Dedifferentiated amniotic fluid mesenchymal stem cell (primary cell): ENCODE results near the gene SASH1.
"Not testable (repeated sequence)": the region's sequence is repeated elsewhere in the genome, so short reads cannot be mapped to it uniquely, and the experiment has no call there.

Experiments
- DNase-seq: peaks from one replicate; pipeline ENCODE4 v3.0.0-alpha.2; 2016; ENCODE audit errors: extremely low spot score

The SASH1 gene

DNA sequence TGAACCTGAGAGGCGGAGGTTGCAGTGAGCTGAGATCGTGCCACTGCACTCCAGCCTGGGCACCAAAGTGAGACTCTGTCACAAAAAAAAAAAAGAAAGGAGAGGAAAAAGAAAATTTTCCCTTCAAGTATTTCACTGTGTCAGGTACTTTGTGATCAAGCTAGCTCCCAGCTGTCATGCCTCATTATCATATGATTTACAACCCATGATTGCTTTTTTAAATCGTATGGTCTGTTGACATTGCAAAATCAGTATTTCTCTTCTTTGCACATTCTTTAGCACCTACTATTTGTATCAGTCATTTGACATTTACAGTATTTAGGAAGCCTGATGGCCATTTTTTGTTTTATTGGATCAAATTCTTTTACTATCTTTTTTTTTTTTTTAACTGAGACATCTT is 22.4 kb downstream of the SASH1 start:
- no peak for DNase-seq

DNA sequence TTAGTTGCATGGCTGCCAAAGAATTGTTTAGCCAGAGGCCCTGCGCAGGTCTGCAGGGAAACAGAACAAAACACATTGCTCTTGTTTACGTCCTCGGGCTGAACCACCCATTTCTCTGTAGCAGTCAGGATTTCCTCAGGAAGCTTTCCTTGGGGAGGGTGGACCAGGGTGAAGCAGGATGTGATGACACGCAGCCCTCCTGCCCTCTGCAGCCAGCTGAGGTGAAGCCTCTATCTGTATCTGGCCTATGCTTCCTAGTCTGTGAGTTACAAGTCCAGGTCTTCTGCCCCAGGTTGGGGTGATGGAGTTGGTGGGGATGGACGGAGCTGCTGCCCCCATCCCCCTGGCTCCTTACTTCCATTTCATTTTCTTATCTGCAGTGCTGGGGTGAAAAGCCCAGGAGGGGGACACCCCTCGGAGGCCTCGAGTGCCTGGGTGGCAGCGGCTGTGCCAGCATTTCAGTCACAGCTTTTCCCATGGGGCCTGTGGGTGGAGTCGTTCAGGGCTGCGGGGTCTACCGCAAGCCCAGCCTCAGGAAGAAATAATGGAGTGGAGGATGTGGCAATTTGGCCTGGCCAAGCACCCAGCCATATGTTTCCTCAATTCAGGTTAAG is 24.9 kb downstream of the SASH1 start:
- DNase-seq: no peak

DNA sequence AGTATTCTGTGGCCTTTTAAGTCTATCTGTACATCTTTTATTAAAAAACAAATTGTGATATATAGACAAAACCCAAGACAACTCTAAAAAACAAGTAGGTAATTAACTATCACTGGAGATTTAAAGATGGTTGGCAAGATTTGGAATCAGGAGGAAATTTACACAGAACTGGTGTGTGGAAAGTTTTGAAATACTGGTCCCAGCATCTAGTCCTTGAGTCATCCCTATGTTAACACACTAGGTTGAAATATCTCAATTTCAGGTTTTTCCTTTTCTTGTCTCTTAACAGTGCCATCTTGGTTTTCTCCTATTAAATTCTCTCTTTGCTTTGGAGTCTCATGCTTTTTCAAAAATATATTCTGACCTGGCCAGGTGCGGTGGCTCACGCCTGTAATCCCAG is 27.5 kb downstream of the SASH1 start:
- no peak for DNase-seq

DNA sequence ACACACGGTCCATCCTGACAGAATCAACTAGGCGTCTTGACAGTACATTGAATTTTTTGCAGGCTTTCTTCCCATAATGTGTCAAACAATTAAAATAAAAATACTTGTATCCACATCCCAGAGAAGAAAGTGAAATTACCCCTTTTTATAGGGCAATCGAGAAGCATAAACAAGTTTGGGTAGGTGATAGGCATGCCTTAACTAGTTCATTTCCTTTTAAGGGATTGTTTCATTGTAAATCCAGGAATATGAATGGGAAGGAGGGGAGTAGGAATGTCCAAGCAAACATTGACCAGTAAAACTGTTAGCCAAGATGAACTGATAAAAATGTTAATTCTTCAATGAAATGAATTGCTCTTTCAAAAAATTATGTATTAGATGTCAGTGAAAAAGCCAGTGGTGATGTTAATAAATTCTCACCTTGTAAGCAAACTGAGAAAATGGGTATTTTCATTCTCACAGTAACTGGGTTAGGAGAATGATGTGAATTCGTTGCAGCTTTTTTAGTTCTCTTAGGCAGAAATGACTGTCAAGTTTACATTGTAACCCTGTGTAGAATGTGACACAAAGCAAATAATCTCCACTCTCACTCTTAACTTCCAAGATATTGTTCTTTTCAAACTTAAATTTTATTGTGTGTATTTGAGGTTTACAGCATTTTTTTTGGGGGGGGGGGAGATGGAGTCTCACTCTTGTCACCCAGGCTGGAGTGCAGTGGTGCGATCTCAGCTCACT is 31.6 kb downstream of the SASH1 start:
- DNase-seq: no peak

DNA sequence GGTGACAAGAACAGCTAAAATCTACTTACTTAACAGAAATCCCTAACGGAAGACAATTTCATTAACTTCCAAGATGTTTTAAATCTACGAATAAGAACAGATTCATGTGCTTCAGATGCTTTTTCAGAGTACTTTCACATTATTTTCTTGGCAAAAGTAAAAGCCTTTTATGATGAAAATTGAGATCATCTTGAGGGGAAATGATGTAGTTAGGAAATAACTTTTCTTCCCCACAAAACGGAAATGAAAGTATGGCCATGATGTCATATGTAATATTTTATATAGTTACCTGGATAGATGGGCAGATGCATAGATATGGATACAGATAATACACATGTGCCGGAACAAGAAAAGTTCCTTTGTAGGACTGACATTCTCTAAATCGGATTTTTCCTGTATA is 32.8 kb downstream of the SASH1 start:
- DNase-seq: no peak

DNA sequence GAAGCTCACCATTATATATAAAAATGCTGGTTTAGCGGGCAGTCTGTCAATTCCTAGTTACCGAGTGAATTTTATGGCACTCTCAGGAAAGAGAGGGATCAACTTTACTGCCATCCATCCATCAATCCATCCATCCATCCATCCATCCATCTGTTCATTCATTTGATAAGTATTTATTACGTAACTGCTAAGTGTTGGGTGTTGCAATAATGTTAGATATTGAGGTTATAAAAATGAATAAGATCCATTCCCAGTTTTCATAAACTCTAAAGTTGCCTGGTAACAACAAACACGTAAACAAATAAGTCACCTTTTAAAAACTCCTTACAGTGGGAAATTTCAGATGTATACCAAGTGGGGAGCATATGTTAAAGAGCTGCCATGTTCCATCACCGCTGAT is 36.8 kb downstream of the SASH1 start:
- DNase-seq: no peak

DNA sequence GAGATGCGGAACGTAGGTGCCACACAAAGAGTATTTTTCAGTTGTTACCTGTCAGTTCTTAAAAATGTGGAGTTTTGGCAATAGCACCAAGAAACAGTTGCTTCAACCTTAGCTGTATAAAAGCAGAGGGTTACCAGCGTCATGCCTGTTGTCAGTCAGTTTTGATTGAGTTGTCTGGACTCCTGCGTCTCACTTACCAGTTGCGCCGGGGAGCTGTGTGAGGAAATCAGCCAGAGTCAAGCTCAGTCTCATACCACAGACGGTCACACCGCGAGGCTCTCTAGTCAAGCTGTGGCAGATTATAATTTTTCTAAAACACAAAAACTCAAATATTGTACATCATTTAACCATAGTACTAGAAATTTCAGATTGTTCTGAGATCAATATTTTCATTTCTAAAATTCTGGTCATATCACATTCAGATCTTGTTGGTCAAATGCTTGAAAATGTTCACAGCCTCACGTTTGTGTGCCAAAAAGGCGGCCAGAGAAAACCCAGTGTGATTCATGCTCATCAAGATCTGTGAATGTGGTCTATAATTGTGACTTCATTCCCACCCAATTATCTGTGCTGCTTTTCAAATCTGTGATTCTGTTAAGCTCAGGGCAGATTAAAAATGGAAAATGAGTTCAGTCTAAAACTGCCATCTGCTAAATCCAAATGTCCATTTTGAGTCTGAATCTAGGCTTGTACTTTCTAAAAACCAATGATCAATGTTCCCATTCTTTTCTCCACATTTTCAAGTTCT is 37.5 kb downstream of the SASH1 start:
- no peak for DNase-seq

DNA sequence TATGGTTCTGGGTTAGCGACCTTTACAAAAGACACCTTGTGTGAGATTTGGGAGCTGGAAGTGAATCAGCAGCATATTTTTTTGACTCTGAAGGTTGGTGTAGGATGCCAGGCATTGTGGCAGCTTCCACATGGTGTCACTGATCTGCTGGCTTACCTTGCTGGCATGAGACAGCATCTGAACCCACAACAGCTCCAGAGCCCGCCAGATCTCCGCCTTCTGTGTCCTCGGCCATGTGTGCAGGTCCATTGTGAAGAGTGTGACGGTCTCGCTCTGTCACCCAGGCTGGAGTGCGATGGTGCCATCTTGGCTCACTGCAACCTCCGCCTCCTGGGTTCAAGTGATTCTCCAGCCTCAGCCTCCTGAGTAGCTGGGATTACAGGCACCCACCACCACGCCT is 39.4 kb downstream of the SASH1 start:
- not testable (repeated sequence) for DNase-seq

DNA sequence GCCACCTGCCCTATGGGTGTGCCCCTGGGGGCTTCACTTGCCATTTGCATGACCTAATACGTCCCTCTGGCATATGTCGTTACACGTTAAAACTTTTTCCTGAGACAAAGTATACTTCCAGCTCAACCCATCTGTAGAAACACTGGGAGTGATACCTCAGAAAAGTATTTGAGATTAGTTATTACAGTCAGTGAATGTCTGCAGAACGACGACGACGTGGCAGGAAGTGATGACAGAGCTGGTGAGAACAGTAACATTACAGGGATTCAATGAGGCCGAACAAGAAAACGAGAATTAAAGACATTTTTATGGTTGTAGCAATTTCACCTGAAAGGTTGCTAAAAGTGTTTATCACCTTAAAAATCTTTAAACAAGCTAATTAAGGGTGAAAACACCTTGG is 40.2 kb downstream of the SASH1 start:
- DNase-seq: no peak

DNA sequence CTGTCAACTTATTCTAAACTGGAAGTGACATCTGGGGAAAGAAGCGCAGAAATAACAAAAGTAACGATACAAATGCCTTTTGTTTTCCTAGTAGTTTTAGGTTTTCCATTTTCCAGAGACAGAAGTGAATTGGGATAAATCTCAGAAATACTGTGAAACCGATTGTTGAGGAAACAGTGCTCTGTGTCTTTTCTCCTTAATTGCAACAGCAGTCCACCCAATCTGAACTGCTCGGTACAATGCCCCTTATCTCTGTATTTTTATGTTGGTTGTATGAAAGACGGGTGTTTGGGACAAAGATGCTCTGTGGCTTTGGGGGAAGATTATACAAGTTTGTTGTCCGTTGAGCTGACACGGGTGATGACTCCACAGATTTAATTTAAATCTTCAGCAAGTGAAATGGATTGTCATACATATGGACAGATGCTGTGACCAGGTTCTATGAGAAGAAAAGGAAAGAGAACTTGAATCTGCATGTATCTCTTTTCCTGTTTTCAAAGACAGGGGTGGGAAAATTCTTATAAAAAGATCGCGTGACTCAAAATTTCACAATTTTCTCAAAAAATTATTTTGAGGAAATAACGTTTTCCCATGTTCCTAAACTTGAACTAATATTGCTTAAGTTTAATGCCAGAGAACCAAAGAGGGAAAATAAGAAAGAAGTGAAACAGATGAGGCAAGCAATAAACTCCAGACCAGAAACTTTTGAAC is 41.2 kb downstream of the SASH1 start:
- DNase-seq: no peak

DNA sequence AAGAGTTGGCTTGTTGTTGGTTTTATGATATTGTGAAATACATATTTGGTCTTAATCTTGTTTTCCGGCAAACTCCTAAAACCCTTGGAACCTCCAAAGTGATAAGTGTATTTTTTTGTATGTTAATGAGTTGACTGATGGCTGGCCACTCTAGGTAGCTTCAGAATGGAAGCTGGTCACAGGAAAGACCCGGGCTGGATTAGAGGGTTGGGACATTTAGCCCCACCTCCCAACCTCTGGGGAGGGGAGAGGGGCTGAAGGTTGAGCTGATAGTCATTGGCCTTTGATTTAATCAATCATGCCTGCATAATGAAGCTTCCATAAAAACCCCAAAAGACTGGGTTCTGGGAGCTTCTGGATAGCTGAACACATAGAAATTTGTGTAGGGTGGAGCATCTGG is 42.7 kb downstream of the SASH1 start:
- DNase-seq: no peak

DNA sequence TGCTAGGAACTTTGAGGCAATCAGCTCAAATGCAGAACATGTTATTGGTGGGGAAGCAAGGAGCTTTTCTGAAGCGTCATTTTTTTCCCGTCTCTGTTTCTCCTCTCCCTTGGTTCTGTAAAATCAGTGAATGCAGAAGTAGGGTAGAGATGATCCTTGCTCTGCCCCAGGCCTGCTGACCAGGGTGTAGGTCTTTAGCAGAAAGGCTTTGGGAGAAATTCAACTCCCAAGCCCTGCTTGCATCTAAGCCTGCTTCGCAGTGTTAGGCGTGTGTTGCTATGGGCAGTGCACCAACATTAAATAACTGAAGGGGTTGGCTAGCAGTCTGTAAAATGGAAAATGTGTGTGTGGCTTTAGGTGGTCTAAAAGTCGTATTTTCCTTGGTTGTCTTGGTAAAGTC is 45.9 kb downstream of the SASH1 start:
- DNase-seq: no peak

DNA sequence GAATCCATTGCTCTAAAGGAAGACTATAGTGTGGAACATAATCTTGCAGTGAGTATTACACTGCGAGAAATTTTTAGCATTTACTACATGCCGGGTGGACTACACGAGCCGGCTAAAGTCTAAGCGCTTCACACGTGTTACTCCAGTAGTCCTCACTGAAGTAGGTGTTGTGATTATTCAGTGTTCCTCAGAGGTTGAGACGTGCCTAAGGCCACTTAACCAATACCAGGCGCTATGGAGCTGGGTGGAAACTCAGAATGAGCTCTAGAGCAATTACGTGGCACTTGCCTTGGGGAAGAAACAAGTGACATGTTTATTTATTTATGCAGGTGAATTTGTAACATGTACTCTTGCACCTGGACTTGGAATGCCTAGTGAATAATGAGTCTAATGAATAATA is 46.4 kb downstream of the SASH1 start:
- DNase-seq: no peak

DNA sequence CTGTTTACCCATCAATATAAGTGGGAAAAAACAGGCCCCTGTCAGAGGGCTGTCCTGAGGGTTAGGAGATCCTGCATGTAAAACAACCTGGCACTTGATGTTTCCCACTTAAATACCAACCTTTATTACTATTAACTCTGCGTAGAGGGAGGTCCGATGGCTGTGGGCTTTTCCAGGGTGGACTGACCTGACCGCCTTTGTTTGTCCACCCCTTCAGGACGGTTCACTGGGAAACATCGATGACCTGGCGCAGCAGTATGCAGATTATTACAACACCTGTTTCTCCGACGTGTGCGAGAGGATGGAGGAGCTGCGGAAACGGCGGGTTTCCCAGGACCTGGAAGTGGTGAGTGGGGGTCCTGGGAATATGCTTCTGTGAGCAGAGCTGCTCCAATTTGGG is 47.3 kb downstream of the SASH1 start:
- no peak for DNase-seq

DNA sequence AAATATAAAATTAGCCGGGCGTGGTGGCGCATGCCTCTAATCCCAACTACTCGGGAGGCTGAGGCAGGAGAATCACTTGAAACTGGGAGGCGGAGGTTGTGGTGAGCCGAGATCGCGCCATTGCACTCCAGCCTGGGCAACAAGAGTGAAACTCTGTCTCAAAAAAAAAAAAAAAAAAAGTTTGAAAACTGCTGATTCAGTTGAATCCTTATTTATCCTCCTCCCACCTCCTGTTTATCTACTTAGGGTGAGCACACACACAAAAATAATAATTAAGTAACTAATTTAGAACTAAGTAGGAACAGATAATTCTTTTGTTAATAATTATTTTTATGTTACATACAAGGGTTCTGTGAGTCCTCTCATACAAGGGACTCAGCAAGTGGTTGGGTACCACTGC is 49.5 kb downstream of the SASH1 start:
- not testable (repeated sequence) for DNase-seq

DNA sequence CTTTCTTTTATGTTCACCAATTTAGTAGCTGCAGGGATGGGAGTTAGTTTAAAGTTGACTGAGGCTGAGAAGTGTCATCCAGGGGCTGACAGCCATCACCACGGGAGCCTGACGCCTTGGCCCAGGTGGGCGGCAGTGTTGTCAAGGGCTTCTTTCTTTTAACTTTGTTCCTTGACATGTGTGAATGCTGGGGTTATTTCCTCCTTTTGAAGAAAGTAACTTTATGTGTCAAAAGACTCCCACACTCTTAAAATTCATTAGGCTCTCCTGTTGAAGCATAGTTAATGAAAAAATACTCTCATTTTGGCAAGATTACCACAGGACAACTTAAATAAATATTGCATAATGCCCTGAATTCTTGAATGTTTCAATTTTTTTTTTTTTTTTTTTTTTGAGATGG is 50.0 kb downstream of the SASH1 start:
- DNase-seq: no peak

DNA sequence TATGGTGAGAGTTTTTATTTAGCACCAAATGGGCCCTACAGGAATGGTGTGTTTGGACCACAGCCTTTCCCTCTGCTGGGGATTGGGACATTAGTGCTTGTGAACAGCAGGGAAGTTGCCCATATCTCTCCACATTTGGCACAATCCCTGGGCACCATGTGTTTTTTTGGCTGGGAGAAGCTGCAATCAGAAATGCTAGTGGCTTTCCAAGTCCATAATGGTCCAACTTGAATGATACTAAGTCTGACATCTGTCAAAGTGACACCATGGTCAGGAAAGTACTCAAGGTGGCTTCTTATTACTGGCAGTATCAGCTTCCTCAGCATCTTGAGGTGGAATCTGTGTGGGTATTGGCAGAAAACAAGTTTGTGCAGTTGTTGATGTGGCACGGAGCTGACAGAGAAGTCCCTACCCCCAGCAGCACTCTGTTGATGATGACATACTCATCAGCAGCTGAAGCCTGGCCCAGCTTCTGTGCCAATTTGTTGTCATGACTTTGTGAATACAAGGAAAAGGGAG is 53.0 kb downstream of the SASH1 start:
- no peak for DNase-seq

DNA sequence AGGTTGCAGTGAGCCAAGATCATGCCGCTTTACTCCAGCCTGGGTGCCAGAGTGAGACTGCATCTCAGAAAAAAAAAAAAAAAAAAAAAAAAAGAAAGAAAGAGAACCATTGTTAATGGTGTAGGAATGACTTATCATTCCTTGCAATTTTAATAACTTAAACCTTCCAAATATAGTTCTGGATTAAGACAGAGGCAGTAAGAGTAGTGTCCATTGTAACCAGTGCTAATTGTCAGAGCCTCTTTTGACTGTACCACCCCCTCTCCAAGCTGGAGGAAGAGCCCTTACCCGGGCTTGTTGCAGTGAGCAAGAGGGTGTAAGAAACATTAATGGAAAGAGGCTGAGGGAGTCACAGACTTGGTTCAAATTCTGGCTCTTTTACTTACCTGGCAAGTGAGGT is 53.8 kb downstream of the SASH1 start:
- no peak for DNase-seq

DNA sequence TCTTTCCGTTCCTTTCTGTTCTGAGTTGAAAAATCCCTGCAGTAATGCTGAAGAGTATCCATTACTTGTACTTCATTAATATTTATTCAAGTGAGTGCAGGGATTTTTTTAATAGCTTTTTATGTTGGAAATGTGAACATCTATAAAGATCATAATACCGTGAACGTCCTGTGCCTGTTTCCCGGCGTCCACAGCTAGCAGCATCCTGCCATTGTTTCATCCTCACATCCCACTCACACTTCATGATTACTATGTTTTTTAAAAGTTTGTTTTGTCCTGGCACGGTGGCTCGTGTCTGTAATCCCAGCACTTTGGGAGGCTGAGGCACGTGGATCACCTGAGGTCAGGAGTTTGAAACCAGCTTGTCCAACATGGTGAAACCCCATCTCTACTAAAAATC is 54.3 kb downstream of the SASH1 start:
- no peak for DNase-seq

DNA sequence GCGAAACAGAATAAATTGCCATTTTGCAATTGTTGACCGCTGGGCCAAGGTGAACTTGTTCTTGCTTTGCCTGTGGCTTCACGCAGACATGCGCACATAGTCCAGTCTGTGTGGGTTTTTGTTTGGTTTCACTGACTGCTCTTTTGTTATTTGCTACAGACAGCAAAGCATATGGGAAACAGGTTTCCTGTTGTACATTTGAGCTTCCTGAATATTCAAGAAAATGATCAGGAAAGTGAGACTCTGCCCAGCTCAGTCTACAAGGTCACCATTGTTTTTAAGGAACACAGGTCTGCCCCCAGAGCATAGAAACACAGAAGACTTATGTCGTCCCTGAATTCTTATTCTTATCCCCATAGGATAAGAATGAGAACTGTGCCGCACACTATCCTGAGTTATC is 55.6 kb downstream of the SASH1 start:
- no peak for DNase-seq

DNA sequence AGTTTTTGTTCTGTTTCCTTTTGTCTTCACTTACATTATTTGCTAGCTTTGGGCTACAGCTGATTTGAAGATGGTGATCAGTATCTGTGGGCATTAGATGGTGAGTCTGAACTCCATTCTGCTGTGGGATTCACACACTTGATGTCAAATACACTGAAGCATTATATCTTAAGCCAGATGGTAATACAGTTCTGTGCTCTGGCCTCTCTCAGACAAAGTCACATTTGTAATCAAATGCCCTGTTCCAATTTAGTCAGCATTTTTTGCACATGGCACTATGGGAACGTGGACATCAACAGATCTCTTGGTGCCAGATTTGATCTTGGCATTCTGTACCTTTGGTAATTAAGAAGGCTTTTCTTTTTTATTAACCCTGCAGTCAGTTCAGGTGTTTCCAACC is 56.0 kb downstream of the SASH1 start:
- DNase-seq: no peak

DNA sequence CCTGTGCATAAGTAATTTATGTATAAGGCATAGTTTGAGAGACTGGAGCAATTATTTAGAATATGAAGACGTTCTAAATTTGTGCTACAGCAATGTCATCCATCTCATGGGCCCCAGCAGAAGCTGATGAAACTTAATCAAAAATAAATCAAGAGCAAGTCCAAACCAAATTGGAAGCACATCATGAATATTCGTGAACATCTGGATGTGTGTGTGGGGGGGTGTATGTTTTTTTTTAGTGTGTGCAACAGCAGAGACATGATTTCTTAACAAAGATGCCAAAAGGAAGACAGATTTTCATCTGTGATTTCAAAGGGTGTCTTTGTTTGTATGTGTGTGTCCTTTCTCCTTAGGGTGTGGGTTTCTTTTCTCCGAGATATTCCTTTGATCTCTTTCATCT is 58.9 kb downstream of the SASH1 start:
- no peak for DNase-seq
